ENCODE measurements around the gene PCDH17. TPM values are rescaled to one million over a fixed set of nuclear protein-coding genes. Genes with fewer than 3 reads are reported as not detected.

The PCDH17 gene
- total RNA-seq, 1 donor from 2014 or later: 3.1 TPM

DNA sequence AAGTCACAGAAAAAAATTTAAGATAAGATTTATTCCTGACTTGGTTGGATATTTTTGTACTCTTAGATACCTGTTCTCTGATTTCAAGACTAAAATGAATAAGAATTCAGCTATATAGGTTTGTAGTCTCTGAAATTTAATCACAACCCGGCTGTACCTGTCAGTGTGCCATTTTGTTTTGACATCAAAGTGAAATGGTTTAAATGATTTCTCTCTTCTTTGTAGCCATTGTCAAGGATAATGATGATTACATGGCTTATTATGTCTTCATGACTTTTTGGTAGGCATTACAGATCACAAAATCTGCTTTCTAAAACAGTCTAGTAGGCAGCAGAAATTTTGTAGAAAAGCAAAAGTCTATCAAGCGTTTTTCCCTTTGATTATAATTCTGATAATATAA, 72.5 kb downstream of the PCDH17 start:
- H3K9me3 ChIP-seq (replicated peaks): no peaks in the 10 kb centered on the region
- DNase-seq: no peak
- TF ChIP-seq, protein P1, sequence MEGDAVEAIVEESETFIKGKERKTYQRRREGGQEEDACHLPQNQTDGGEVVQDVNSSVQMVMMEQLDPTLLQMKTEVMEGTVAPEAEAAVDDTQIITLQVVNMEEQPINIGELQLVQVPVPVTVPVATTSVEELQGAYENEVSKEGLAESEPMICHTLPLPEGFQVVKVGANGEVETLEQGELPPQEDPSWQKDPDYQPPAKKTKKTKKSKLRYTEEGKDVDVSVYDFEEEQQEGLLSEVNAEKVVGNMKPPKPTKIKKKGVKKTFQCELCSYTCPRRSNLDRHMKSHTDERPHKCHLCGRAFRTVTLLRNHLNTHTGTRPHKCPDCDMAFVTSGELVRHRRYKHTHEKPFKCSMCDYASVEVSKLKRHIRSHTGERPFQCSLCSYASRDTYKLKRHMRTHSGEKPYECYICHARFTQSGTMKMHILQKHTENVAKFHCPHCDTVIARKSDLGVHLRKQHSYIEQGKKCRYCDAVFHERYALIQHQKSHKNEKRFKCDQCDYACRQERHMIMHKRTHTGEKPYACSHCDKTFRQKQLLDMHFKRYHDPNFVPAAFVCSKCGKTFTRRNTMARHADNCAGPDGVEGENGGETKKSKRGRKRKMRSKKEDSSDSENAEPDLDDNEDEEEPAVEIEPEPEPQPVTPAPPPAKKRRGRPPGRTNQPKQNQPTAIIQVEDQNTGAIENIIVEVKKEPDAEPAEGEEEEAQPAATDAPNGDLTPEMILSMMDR (IDR thresholded peaks at IDR 0.05; ENCODE audit: borderline replicate concordance): no peak
- intact Hi-C loops (cut with micrococcal nuclease): no loop called here
- H3K27me3 ChIP-seq (ENCODE audit: low read depth): no peaks in the 10 kb centered on the region
- H3K4me1 ChIP-seq: no peaks in the 10 kb centered on the region
- H3K36me3 ChIP-seq: no peaks in the 10 kb centered on the region
- no peak overlapping the region for H3K27ac ChIP-seq (replicated peaks)
- H3K4me3 ChIP-seq: no peak overlapping the region

- H3K4me3 ChIP-seq: no peak overlapping the region
- no peak overlapping the region for H3K27ac ChIP-seq (replicated peaks)
- TF ChIP-seq, protein P1 (IDR thresholded peaks at IDR 0.05; ENCODE audit: borderline replicate concordance): no peak
- no peaks in the 10 kb centered on the region for H3K27me3 ChIP-seq (ENCODE audit: low read depth)
- DNase-seq: no peak
- no peaks in the 10 kb centered on the region for H3K4me1 ChIP-seq
- intact Hi-C loops (cut with micrococcal nuclease): no loop called here
- H3K36me3 ChIP-seq: no peaks in the 10 kb centered on the region
- no peaks in the 10 kb centered on the region for H3K9me3 ChIP-seq (replicated peaks)
Observed at GRCh38 chr13:57716295-57716694, 84.8 kb downstream of the PCDH17 start.

DNA sequence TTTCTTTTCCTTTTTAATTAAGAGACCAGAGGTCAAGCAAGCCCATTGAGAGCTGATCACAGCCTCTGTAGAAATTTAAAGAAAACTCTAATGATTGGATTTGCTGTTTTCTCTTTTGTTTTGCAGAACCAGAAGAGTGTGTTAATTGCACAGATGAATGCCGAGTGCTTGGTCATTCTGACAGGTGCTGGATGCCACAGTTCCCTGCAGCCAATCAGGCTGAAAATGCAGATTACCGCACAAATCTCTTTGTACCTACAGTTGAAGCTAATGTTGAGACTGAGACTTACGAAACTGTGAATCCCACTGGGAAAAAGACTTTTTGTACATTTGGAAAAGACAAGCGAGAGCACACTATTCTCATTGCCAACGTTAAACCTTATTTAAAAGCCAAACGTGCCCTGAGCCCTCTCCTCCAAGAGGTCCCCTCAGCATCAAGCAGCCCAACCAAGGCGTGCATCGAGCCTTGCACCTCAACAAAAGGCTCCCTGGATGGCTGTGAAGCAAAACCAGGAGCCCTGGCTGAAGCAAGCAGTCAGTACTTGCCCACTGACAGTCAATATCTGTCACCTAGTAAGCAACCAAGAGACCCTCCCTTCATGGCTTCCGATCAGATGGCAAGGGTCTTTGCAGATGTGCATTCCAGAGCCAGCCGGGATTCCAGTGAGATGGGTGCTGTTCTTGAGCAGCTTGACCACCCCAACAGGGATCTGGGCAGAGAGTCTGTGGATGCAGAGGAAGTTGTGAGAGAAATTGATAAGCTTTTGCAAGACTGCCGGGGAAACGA, 93.1 kb downstream of the PCDH17 start:
- Histone ChIP-seq H3K27ac (replicated peaks) (no peak overlapping the region), H3K9me3 (replicated peaks) (no peaks in the 10 kb centered on the region), H3K4me3 (no peak overlapping the region), H3K36me3 (no peaks in the 10 kb centered on the region), H3K27me3 (ENCODE audit: low read depth) (no peaks in the 10 kb centered on the region), H3K4me1 (no peaks in the 10 kb centered on the region)
- no peak for DNase-seq
- TF ChIP-seq, protein P1 (IDR thresholded peaks at IDR 0.05; ENCODE audit: borderline replicate concordance): no peak
- intact Hi-C loops (cut with micrococcal nuclease): no loop called here

GRCh38 chr13:57725480-57725879, 93.9 kb downstream of the PCDH17 start:
- no peaks in the 10 kb centered on the region for H3K27me3 ChIP-seq (ENCODE audit: low read depth)
- no peak overlapping the region for H3K4me3 ChIP-seq
- no peak overlapping the region for H3K27ac ChIP-seq (replicated peaks)
- TF ChIP-seq, protein P1 (IDR thresholded peaks at IDR 0.05; ENCODE audit: borderline replicate concordance): no peak
- intact Hi-C loops (cut with micrococcal nuclease): no loop called here
- H3K4me1 ChIP-seq: no peaks in the 10 kb centered on the region
- DNase-seq: no peak
- H3K9me3 ChIP-seq (replicated peaks): no peaks in the 10 kb centered on the region
- H3K36me3 ChIP-seq: no peaks in the 10 kb centered on the region

GRCh38 chr13:57726981-57727380, 95.4 kb downstream of the PCDH17 start:
- H3K27ac ChIP-seq (replicated peaks): no peak overlapping the region
- intact Hi-C loops (cut with micrococcal nuclease): no loop called here
- no peak overlapping the region for H3K4me3 ChIP-seq
- no peaks in the 10 kb centered on the region for H3K9me3 ChIP-seq (replicated peaks)
- DNase-seq: no peak
- TF ChIP-seq, protein P1 (IDR thresholded peaks at IDR 0.05; ENCODE audit: borderline replicate concordance): no peak
- no peaks in the 10 kb centered on the region for H3K4me1 ChIP-seq
- no peaks in the 10 kb centered on the region for H3K36me3 ChIP-seq
- H3K27me3 ChIP-seq (ENCODE audit: low read depth): no peaks in the 10 kb centered on the region
